Mucosa of descending colon (tissue), 3 donors: ENCODE measurements around the gene IFI27L2. TPM values are rescaled to one million over a fixed set of nuclear protein-coding genes. Genes with fewer than 3 reads are reported as not detected.

Experiments used
- ATAC-seq: fragments of 200-7000 bp; cut with Tn5 transposase; one replicate; pipeline ENCODE4 v1.9.1; 2020; ENCODE audit warnings: mild to moderate bottlenecking, moderate library complexity
- DNase-seq, 3 donors: peaks; one replicate each; pipeline ENCODE4 v3.0.0-alpha.2; 2020
- H3K36me3 ChIP-seq: fragments of 200-600 bp; one replicate; pipeline ENCODE4 v1.8.0; 2021; ENCODE audit warnings: low read depth, mild to moderate bottlenecking
- H3K4me1 ChIP-seq: fragments of 200-600 bp; one replicate; pipeline ENCODE4 v1.8.0; 2021; ENCODE audit warnings: low read depth, mild to moderate bottlenecking
- H3K4me3 ChIP-seq: fragments of 200-600 bp; one replicate; pipeline ENCODE4 v1.8.0; 2021; ENCODE audit warnings: mild to moderate bottlenecking
- H3K9me3 ChIP-seq: fragments of 200-600 bp; one replicate; pipeline ENCODE4 v1.8.0; 2021; ENCODE audit warnings: mild to moderate bottlenecking
- CTCF ChIP-seq: fragments of 200-600 bp; IDR thresholded peaks from one replicate; pipeline ENCODE4 v1.8.0; 2022; ENCODE audit warnings: antibody characterized with exemption, mild to moderate bottlenecking
- intact Hi-C, 2 donors: fragments of 100-400 bp; cut with DNase I in 1 of 2; cut with micrococcal nuclease in 1 of 2; formaldehyde crosslinking; loops; one replicate each; pipeline versions ENCODE4 v1.11.0 to v1.11.1; 2022; cut with DNase I, micrococcal nuclease
- total RNA-seq, 3 donors: library from RNA; stranded (reverse); fragmentation: NEBNext Ultra II Directional in 2 of 3; extraction: Animal tissue kit (Norgen Biotek cat#: 25700) in 2 of 3; gene quantifications; one replicate each; pipeline versions ENCODE4 v1.2.1 to v1.2.4, GENCODE V29; 2021 to 2023
- donor health status: DM: no; HTN: no; CAD: no; lungs with moderate emphysema.
- donor health status: DM: no; HTN: no; CAD: no.
- donor health status: DM: no; HTN: yes; CAD: no.

The IFI27L2 gene
- total RNA-seq, 3 donors from 2014 or later = 22.4 to 25.5 (median 24.3) TPM

- Histone ChIP-seq H3K4me1 (peaks cover 11% of the 10 kb centered on the region), H3K36me3 (no peaks in the 10 kb centered on the region), H3K9me3 (peaks cover 9% of the 10 kb centered on the region), H3K4me3 (no peak overlapping the region)
- intact Hi-C loops = no loop called here
- no peak for TF ChIP-seq CTCF
- DNase-seq (no peak), ATAC-seq (no peak)
Measured at GRCh38 chr14:94116701-94117100, 12.7 kb downstream of the IFI27L2 start.

GRCh38 chr14:94115631-94116030 is 13.8 kb downstream of the IFI27L2 start:
- intact Hi-C loops = no loop called here
- H3K9me3 ChIP-seq = peaks cover 9% of the 10 kb centered on the region
- no peaks in the 10 kb centered on the region for H3K36me3 ChIP-seq
- no peak for DNase-seq
- H3K4me1 ChIP-seq = peaks cover 16% of the 10 kb centered on the region
- H3K4me3 ChIP-seq = no peak overlapping the region
- no peak for TF ChIP-seq CTCF
- no peak for ATAC-seq

GRCh38 chr14:94115058-94115591 is 14.3 kb downstream of the IFI27L2 start:
- no peak for TF ChIP-seq CTCF
- intact Hi-C loops = no loop called here
- peak in 2 of 3 donors; percentile 54 to 59 for DNase-seq
- peaks cover 21% of the 10 kb centered on the region for H3K4me1 ChIP-seq
- ATAC-seq = peak; percentile 59
- no peak overlapping the region for H3K4me3 ChIP-seq
- H3K36me3 ChIP-seq = no peaks in the 10 kb centered on the region
- peaks cover 8% of the 10 kb centered on the region for H3K9me3 ChIP-seq

GRCh38 chr14:94114589-94115057 is 14.8 kb downstream of the IFI27L2 start:
- Histone ChIP-seq H3K36me3 (no peaks in the 10 kb centered on the region), H3K9me3 (peaks cover 4% of the 10 kb centered on the region), H3K4me1 (peaks cover 25% of the 10 kb centered on the region), H3K4me3 (no peak overlapping the region)
- ATAC-seq (no peak), DNase-seq (no peak)
- intact Hi-C loops = no loop called here
- no peak for TF ChIP-seq CTCF

- no peak for DNase-seq
- H3K4me3 ChIP-seq = no peak overlapping the region
- TF ChIP-seq CTCF = no peak
Measured at GRCh38 chr14:94113908-94114588, 15.4 kb downstream of the IFI27L2 start.

More at GRCh38 chr14:94113908-94114588, 15.4 kb downstream of the IFI27L2 start:
- no peaks in the 10 kb centered on the region for H3K9me3 ChIP-seq
- intact Hi-C loops = no loop called here
- H3K36me3 ChIP-seq = no peaks in the 10 kb centered on the region
- no peak for ATAC-seq
- peaks cover 25% of the 10 kb centered on the region for H3K4me1 ChIP-seq
